Lower leg skin (tissue), 3 donors: ENCODE data around the gene PNCK.

Experiments
- CTCF ChIP-seq, 3 donors: fragments of 450-650 bp; IDR thresholded peaks; one replicate each; pipeline ENCODE4 v1.5.1; 2016; ENCODE audit warnings: antibody characterized with exemption in 3 of 3, mild to moderate bottlenecking in 3 of 3, moderate library complexity in 2 of 3
- POLR2A ChIP-seq, 2 donors: fragments of 450-650 bp; IDR thresholded peaks; one replicate each; pipeline ENCODE4 v1.6.1; 2016 to 2017; ENCODE audit warnings: antibody characterized with exemption in 2 of 2, mild to moderate bottlenecking in 1 of 2, moderate library complexity in 1 of 2

GRCh38 chrX:153642051-153642654, 31.5 kb downstream of the PNCK start:
- TF ChIP-seq CTCF (IDR thresholded peaks at IDR 0.05) (no peak), POLR2A (IDR thresholded peaks at IDR 0.05) (no peak)
